ENCODE results near the gene MISP3.

DNA sequence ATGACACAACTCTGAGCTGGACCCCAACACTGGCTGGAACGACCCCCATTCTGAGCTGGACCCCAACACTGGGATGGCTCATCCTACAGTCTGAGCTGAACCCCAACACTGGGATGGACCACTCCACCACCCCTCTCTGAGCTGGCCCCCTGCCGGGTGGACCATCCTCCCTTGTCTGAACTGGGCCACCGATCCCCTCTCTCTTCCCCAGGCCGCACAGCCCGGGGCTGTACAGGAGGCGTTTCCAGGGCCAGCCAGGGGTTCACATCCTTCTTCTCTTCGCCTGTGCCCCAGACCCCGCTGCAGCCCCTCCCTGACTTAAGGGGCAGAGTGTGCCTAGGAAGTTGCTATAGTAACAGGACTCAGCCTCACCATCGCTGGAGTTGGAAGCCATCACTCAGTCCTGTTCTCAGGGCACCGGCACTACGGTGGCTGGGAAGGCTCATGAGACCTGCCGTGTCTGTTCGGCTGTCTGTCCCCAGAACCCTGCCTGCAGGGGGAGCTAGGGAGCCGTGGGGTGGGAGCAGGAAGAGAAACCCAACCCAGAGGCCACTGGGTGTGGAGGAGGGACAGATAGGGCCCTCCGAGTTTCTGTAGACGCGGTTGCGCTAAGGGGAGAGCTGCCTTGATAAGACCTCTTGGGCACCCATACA is 41.3 kb downstream of the MISP3 start:
- TF ChIP-seq FOXP2 (optimal IDR thresholded peaks at IDR 0.05; ENCODE audit: borderline replicate concordance, extremely low read depth, extremely low read length, insufficient read depth) (no peak), TAF1 (IDR thresholded peaks at IDR 0.05; ENCODE audit: borderline replicate concordance, insufficient read depth, low read length) (no peak), POLR2AphosphoS5 (IDR thresholded peaks at IDR 0.05; ENCODE audit: low read depth, low read length) (no peak)
- TF ChIP-seq, protein P1, sequence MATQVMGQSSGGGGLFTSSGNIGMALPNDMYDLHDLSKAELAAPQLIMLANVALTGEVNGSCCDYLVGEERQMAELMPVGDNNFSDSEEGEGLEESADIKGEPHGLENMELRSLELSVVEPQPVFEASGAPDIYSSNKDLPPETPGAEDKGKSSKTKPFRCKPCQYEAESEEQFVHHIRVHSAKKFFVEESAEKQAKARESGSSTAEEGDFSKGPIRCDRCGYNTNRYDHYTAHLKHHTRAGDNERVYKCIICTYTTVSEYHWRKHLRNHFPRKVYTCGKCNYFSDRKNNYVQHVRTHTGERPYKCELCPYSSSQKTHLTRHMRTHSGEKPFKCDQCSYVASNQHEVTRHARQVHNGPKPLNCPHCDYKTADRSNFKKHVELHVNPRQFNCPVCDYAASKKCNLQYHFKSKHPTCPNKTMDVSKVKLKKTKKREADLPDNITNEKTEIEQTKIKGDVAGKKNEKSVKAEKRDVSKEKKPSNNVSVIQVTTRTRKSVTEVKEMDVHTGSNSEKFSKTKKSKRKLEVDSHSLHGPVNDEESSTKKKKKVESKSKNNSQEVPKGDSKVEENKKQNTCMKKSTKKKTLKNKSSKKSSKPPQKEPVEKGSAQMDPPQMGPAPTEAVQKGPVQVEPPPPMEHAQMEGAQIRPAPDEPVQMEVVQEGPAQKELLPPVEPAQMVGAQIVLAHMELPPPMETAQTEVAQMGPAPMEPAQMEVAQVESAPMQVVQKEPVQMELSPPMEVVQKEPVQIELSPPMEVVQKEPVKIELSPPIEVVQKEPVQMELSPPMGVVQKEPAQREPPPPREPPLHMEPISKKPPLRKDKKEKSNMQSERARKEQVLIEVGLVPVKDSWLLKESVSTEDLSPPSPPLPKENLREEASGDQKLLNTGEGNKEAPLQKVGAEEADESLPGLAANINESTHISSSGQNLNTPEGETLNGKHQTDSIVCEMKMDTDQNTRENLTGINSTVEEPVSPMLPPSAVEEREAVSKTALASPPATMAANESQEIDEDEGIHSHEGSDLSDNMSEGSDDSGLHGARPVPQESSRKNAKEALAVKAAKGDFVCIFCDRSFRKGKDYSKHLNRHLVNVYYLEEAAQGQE (IDR thresholded peaks at IDR 0.05; ENCODE audit: insufficient read depth in 1 of 2, low read depth in 2 of 2, low read length in 2 of 2), result no peak
